Glomerular endothelial cell (primary cell): ENCODE measurements around the gene POLD4. TPM values are rescaled to one million over a fixed set of nuclear protein-coding genes. Genes with fewer than 3 reads are reported as not detected.
A peak's percentile ranks its signal among the peaks of the same experiment; 100 is the strongest.

ENCODE experiments used
- DNase-seq: peaks from one replicate; pipeline ENCODE4 v3.0.0-alpha.2; 2011; ENCODE audit warnings: low read depth, low spot score; ENCODE audit errors: extremely low read depth
- total RNA-seq: library from RNA; depleted of rRNA; stranded (reverse); fragments of >200 nt; gene quantifications from 2 replicates; pipeline ENCODE4 v1.2.3, GENCODE V29; 2015

The POLD4 gene
- total RNA-seq, 1 donor from 2014 or later: 120 TPM

DNA sequence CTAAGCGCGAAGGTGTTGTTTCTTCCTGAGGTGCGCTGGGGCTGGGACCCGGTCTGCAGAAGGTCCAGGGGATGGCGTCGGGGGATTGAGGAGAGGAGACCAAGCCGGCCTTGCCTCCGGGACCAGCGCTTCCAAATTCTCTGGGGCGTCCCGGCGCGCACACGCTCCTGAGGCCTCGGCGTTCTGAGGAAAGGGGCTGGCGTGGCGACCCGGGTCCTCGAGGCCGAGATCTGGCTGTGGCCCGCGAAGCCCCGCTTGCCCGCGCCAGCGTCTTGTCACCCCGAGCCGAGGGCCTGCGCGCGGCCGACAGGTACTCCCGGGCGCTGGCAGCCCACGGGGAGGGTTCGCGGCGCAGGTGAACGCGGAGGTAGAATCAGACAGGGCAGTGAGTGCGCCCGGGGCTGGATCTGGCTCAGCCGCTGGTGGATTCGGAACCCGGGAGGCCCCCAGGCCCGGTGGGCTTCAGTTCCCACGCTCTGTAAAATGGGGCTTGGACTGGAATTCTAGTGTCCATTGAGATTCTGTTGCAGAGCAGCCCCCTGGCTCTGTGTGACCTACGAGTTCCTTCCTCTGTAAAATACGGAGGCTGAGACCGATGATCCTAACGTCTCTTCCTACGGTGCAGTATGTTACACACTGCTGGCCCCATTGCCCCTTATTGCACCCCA, 35.3 kb downstream of the POLD4 start:
- no peak for DNase-seq

GRCh38 chr11:67317205-67317887, 36.0 kb downstream of the POLD4 start:
- DNase-seq: peak; percentile 85

- DNase-seq: no peak
Observed at GRCh38 chr11:67316882-67317204, 36.5 kb downstream of the POLD4 start.

DNA sequence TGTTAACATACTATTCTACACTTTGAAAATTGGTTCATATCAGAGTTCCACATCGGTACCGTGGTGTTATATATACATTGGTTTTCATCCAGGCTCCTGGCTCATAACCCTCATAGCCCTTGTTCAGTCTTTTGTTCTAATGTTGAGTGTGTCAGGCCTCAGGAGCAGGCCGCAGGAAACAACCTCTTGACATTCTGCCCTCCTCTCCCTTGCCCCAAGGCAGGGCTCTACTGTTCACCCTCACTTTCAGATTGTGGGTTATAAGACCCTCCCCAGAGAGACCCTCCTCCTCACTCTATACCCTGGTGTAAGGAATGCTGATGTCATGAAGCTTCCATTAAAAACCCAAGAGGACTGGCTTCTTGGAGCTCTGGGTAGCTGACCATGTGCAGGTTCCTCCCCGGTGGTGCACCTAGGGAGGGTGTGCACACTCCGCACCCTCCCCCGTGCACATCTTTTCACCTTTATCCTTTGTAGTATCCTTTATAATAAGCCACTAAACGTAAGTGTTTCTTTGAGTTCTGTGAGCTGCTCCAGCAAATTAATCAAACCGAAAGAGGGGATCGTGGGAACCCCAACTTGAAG, 37.9 kb downstream of the POLD4 start:
- DNase-seq: no peak

- no peak for DNase-seq
Observed at GRCh38 chr11:67314218-67314617, 39.1 kb downstream of the POLD4 start.

DNA sequence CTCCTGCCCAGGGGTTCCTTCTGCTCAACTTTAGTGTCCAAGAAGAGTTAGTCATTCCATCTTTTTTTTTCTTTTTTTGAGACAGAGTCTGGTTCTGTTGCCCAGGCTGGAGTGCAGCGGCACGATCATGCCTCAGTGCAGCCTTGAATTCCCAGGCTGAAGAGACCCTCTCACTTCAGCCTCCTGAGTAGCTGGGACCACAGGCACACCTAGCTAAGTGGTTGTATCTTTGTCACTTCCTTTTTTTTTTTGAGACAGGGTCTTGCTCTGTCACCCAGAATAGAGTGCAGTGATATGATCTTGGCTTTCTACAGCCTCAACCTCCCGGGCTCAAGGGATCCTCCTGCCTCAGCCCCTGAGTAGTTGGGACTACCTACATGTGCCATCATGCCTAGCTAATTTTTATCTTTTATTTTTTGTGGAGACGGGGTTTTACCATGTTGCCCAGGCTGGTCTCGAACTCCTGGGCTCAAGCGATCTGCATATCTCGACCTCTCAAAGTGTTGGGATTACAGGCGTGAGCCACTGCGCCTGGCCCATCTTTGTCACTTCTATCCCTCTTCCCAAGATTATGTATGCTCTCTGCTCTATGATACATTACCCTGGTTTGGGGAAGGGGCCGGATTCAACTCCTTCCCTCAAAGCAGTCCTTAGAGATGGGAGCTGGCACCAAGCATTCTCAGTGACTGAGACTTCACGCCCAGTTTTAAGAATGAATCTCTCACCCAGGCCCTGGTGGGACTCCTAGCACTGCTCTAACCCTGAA, 40.0 kb downstream of the POLD4 start:
- no peak for DNase-seq

- DNase-seq: no peak
Observed at GRCh38 chr11:67312187-67313021, 40.9 kb downstream of the POLD4 start.

GRCh38 chr11:67311556-67312082, 41.7 kb downstream of the POLD4 start:
- no peak for DNase-seq

DNA sequence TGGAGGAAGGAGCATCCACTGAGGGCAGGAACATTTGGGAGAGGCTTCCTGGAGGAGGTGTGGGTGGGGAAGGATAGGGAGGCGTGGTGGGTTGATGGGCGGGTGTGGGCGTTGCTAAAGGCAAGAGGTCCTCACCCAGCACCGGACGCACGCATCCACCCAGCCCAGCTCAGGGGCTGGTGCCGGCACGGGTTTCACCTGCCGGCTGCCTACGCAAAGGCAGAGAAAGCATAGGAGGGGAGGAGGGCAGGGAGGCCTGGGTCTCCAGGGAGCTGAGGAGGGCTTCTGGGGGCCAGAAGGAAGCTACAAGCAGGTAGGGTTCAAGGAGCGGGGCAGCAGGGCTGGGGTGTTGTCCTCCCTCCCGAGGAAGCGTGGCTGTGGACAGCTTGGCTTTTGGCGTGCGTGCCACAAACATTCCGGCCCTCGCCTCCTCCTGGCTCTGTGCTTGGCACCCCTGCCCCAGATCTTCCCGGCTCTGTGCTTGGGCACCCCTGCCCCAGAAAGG, 42.2 kb downstream of the POLD4 start:
- no peak for DNase-seq

DNA sequence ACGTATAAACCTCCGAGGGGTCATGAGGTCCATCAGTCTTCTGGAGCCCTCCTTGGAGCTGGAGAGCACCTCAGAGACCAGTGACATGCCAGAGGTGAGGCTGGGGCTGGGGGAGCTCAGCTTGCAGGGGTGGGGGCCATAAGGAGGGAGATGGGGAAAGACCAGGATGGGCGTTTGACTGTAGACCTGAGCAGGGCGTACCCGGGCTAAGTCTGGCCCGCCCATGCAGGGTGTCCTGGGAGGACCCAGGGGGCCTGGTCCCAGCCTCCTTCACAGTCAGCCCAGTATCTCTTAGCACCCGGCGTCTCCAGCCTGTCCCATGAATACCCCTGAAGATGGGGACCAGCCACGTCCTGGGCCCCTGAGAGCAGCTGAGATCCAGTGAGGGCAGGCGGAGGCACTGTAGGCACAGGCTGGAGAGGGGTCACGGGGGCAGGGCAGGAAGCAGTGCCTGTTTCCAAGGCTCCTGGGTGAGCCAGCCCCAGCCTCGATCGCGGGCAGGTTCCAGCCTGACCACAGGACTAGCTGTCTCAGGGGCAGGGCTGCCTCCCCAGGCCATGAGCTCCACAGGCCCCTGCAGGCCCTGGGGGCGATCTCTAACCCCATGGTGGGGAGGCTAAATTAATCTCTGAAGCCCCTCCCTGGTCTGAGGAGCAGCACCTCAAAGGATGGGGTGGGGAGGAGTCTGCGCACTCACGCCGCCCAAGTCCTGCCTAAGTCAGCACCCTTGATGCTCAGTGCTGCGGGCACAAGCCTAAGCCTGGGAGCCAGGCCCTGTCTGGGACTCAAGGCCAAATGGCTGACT, 42.9 kb downstream of the POLD4 start:
- no peak for DNase-seq

DNA sequence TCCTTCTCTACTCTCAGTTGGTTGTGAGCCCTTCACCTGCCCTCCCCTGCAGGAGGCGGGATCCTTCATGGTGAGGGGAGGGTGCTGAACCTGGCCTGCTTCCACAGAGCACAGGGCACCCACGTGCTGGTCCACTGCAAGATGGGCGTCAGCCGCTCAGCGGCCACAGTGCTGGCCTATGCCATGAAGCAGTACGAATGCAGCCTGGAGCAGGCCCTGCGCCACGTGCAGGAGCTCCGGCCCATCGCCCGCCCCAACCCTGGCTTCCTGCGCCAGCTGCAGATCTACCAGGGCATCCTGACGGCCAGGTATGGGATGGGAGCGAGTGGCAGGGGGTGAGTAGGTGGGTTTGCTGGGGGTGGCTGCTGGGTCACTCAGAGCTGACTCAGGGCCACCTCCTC, 43.7 kb downstream of the POLD4 start:
- no peak for DNase-seq

- no peak for DNase-seq
Observed at GRCh38 chr11:67309166-67309565, 44.2 kb downstream of the POLD4 start.

GRCh38 chr11:67308031-67308866, 45.1 kb downstream of the POLD4 start:
- no peak for DNase-seq

GRCh38 chr11:67307545-67308001, 45.8 kb downstream of the POLD4 start:
- DNase-seq: no peak

DNA sequence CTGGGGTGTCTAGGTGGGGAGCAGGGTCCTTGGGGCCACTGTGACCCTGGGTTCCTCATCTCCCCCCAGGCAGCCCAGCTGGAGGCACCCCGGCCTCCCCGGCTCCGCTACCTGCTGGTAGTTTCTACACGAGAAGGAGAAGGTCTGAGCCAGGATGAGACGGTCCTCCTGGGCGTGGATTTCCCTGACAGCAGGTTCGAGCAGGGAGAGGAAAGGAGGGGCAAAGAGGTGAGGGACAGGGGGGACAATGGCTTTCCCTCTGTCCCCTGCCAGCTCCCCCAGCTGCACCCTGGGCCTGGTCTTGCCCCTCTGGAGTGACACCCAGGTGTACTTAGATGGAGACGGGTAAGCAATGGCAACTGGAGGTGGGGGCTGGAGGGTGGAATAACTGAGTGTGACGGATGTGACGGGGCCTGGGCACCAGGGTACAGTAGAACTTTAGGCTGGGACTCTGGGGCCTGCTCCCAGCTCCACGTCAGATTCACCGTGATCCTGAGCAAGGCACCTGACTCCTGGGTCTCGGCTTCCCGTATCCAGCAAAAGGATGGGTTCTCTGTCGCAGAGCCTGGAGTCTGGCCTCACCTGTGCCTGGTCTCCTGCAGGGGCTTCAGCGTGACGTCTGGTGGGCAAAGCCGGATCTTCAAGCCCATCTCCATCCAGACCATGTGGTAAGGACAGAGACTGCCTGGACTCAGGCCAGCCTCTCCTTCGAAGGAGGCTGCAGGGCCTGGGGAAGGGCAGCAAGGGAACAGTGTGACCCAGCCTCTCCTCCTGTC, 46.4 kb downstream of the POLD4 start:
- no peak for DNase-seq

DNA sequence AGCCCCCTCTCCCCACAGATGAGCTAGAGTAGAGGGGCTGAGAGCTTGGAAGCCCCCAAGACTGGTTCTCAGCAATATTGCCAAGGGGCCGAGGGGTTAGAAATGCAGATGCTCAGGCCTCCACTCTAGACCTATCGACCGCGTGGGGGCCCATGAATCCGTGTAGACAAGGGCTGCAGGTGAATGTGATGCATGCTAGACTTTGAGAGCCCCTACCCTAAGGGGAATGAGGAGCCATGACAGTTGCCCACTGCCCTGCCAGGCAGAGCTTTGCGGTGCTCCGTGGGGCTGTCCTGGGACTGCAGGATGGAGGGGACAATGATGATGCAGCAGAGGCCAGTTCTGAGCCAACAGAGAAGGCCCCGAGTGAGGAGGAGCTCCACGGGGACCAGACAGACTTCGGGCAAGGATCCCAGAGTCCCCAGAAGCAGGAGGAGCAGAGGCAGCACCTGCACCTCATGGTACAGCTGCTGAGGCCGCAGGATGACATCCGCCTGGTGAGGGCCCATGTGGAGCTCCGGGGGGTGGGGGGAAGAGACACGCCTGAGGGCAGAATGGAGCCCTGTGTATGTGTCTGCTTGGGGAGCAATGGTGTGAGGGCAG, 48.7 kb downstream of the POLD4 start:
- no peak for DNase-seq

DNA sequence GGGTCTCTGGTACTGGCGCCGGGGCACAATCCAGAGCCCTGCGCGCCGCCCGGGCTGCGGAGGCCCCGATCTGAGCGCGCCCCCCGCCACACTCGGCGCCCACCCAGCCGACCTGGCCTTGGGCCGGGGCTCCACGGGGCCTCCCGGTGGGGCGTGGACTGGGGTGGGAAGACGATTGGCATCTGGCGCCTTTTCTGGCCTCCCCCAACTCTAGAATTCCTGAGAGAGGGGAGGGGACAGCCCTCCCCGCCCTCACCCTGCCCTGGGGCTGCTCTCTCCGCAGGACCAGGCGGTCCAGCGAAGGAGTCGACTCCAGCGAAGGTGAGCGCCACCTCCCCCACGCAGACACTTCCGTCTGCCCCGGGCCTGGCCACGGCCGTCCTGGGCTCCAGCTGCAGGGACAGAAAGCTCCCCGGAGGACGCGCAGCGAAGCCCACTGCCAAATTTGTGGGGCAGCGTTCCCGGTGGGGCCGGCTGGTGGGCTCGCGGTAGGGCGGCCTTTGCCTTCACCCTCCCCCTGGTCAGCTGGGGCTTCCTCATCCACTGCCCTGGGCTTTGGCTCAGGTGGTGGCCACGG, 49.4 kb downstream of the POLD4 start:
- no peak for DNase-seq
